Suprapubic skin (tissue), 4 donors: ENCODE measurements around the gene SLC35G3.

ENCODE experiments used
- CTCF ChIP-seq, 2 donors: fragments of 200-600 bp in 1 of 2; fragments of 450-650 bp in 1 of 2; sonication (generic) in 1 of 2; IDR thresholded peaks; one replicate each; pipeline ENCODE4 v1.5.1; 2016 to 2019; ENCODE audit warnings: antibody characterized with exemption in 2 of 2, mild to moderate bottlenecking in 1 of 2, moderate library complexity in 1 of 2
- POLR2A ChIP-seq, 2 donors: fragments of 450-650 bp; IDR thresholded peaks; one replicate each; pipeline ENCODE4 v1.6.1; 2017; ENCODE audit warnings: antibody characterized with exemption in 2 of 2, mild to moderate bottlenecking in 2 of 2, moderate library complexity in 2 of 2
- POLR2AphosphoS5 ChIP-seq, 3 donors: sonication (generic); formaldehyde crosslinking; IDR thresholded peaks; one replicate each; pipeline ENCODE4 v1.6.1; 2017; ENCODE audit warnings: antibody characterized with exemption in 3 of 3

- TF ChIP-seq POLR2A (IDR thresholded peaks at IDR 0.05) (no peak), CTCF (IDR thresholded peaks at IDR 0.05) (no peak), POLR2AphosphoS5 (IDR thresholded peaks at IDR 0.05) (no peak)
Observed at GRCh38 chr17:35161281-35161761, 32.9 kb downstream of the SLC35G3 start.
